Neural progenitor cell (in vitro differentiated cells): ENCODE data around the gene CHRNA7.

Experiments used
- EZH2 ChIP-seq: fragments of 200-600 bp; sonication (generic); IDR thresholded peaks from 2 replicates; pipeline ENCODE4 v1.6.1; 2017; ENCODE audit warnings: antibody characterized with exemption, mild to moderate bottlenecking, moderate library complexity
- TF ChIP-seq, protein P1 (sequence below): fragments of 200-600 bp; sonication (generic); IDR thresholded peaks from 2 replicates; pipeline ENCODE4 v1.5.1; 2017; ENCODE audit warnings: antibody characterized with exemption, mild to moderate bottlenecking

DNA sequence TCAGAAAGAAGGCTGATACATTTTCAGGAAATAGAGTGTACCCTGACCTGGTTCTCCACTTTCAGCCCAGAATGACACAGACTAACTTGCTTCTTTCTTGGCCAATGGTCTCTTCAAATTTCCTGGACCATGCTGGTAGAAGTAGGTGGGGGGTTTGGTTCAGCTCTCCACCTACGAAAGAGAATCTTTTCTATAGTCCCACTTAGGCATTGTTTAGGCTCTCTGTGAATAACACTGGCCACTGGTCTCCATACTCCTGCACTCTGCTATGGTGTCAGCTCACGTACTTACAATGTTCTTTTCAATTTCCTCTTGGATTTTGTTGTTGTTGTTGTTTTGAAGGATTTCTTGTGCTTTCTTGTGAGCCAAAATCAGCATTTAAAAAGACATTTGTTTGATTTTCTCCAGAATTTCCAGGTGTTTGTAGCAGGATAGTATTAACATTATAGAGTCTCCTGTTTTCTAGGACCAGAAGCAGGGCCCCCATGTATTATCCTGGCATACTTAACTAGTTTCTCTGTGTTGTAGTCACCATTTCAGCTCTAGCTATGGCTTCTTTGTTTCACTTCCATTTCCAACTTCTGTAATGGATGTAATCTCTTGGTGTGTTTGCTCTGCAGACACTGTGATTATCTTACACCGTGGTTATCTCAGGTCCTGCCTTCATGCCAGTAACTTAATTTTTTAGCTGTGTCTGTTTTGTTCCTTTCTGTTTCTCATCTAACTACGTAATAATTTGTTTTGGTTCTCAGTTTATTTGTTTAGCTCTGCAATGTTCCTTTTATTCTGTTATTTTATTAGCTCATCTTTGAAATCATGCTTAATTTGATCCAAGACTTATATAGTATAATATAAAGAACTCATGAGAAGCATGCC is 61.4 kb downstream of the CHRNA7 start:
- TF ChIP-seq EZH2, result no peak
- TF ChIP-seq, protein P1, sequence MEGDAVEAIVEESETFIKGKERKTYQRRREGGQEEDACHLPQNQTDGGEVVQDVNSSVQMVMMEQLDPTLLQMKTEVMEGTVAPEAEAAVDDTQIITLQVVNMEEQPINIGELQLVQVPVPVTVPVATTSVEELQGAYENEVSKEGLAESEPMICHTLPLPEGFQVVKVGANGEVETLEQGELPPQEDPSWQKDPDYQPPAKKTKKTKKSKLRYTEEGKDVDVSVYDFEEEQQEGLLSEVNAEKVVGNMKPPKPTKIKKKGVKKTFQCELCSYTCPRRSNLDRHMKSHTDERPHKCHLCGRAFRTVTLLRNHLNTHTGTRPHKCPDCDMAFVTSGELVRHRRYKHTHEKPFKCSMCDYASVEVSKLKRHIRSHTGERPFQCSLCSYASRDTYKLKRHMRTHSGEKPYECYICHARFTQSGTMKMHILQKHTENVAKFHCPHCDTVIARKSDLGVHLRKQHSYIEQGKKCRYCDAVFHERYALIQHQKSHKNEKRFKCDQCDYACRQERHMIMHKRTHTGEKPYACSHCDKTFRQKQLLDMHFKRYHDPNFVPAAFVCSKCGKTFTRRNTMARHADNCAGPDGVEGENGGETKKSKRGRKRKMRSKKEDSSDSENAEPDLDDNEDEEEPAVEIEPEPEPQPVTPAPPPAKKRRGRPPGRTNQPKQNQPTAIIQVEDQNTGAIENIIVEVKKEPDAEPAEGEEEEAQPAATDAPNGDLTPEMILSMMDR, result no peak
